ENCODE data around the gene ANKS1B. TPM values are rescaled to one million over a fixed set of nuclear protein-coding genes. Genes with fewer than 3 reads are reported as not detected.
"Not testable (repeated sequence)": the region's sequence is repeated elsewhere in the genome, so short reads cannot be mapped to it uniquely, and the experiment has no call there.

The ANKS1B gene
- total RNA-seq, 4 donors from 2014 or later, result 4.9 to 15.4 (median 9.4) TPM

DNA sequence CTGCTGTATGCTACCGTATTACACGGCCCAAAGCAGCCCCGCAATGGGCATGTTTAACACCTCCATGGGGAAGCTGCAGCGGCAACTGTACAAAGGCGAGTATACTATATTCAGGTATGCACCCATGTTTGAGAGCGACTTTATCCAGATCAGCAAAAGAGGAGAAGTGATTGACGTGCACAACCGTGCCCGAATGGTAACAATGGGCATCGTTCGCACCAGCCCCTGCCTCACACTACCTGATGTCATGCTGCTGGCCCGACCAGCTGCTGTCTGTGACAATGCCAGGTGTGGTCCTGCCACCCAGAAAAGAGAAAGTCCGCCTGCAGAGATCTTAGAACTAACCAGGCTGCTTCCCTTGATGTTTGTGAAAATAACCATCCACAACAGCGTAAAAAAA, 336.6 kb downstream of the ANKS1B start:
- no peak for DNase-seq (ENCODE audit: low spot score in 2 of 2)
- H3K9me3 ChIP-seq, result no peaks in the 10 kb centered on the region
- no peaks in the 10 kb centered on the region for H3K27me3 ChIP-seq
- no peak overlapping the region for H3K4me3 ChIP-seq
- H3K27ac ChIP-seq, result no peak overlapping the region
- H3K4me1 ChIP-seq, result no peaks in the 10 kb centered on the region
- TF ChIP-seq POLR2A (IDR thresholded peaks at IDR 0.05) (no peak), EP300 (IDR thresholded peaks at IDR 0.05) (no peak), POLR2AphosphoS5 (IDR thresholded peaks at IDR 0.05) (no peak)
- TF ChIP-seq, protein P1, sequence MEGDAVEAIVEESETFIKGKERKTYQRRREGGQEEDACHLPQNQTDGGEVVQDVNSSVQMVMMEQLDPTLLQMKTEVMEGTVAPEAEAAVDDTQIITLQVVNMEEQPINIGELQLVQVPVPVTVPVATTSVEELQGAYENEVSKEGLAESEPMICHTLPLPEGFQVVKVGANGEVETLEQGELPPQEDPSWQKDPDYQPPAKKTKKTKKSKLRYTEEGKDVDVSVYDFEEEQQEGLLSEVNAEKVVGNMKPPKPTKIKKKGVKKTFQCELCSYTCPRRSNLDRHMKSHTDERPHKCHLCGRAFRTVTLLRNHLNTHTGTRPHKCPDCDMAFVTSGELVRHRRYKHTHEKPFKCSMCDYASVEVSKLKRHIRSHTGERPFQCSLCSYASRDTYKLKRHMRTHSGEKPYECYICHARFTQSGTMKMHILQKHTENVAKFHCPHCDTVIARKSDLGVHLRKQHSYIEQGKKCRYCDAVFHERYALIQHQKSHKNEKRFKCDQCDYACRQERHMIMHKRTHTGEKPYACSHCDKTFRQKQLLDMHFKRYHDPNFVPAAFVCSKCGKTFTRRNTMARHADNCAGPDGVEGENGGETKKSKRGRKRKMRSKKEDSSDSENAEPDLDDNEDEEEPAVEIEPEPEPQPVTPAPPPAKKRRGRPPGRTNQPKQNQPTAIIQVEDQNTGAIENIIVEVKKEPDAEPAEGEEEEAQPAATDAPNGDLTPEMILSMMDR (IDR thresholded peaks at IDR 0.05), result no peak
- no peaks in the 10 kb centered on the region for H3K36me3 ChIP-seq
- 92% methylated on average over 14 of the region's 14 CpGs for WGBS

DNA sequence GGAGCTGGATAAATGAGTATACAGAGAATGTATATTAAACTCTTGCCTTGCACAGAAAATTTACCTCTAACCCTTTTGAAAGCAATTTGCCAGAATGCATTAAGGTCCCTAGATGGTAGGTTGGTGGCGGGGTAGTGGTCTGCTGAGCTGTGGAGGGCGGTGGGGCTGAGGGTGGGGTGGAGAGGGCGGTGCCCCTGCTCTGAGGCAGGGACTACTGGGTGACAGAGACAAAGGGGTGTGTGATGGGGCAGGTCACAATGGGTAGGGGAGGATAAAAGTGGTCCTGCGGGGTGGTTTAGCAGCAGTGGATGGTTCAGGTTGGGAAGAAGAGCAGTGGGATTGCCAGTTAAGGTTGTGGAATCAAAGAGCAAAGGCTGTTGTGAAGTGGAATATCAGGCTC, 337.3 kb downstream of the ANKS1B start, which contains the start of gene GARIN6:
TSS of gene GARIN6 (plus strand) at position 301 of the 400 bp plus-strand sequence. CDS start 422 bp downstream, outside the sequence.
- H3K9me3 ChIP-seq, result no peaks in the 10 kb centered on the region
- H3K36me3 ChIP-seq, result no peaks in the 10 kb centered on the region
- H3K4me3 ChIP-seq, result no peak within 1 kb of the TSS
- no peak for DNase-seq (ENCODE audit: low spot score in 2 of 2)
- WGBS, result 84% methylated on average over 4 of the region's 4 CpGs
- TF ChIP-seq, protein P1 (IDR thresholded peaks at IDR 0.05), result no peak
- TF ChIP-seq POLR2AphosphoS5 (IDR thresholded peaks at IDR 0.05), result no peak
- no peak for TF ChIP-seq EP300 (IDR thresholded peaks at IDR 0.05)
- TF ChIP-seq POLR2A (IDR thresholded peaks at IDR 0.05), result no peak
- H3K4me1 ChIP-seq, result no peaks in the 10 kb centered on the region
- no peaks in the 10 kb centered on the region for H3K27me3 ChIP-seq
- H3K27ac ChIP-seq, result no peak within 1 kb of the TSS

DNA sequence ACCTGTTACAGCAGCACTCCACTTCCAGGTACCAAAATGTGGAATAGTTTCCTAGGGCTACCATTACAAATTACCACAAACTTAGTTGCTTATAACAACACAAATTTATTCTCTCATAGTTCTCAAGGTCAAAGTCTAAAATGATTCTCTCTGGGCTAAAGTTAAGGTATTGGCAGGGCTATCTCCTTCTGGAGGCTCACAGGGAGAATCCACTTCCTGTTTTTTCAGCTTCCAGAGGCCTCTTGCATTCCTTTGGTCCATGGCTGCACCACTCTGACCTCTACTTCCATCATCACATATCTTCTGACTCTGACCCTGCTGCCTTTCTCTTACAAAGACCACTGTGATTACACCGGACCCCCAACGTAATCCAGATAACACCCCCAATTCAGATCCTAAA, 340.1 kb downstream of the ANKS1B start:
- H3K9me3 ChIP-seq, result no peaks in the 10 kb centered on the region
- no peak for TF ChIP-seq POLR2A (IDR thresholded peaks at IDR 0.05)
- no peak for TF ChIP-seq POLR2AphosphoS5 (IDR thresholded peaks at IDR 0.05)
- TF ChIP-seq EP300 (IDR thresholded peaks at IDR 0.05), result no peak
- TF ChIP-seq, protein P1 (IDR thresholded peaks at IDR 0.05), result no peak
- H3K4me1 ChIP-seq, result no peaks in the 10 kb centered on the region
- no peaks in the 10 kb centered on the region for H3K36me3 ChIP-seq
- no peak for DNase-seq (ENCODE audit: low spot score in 2 of 2)
- H3K27ac ChIP-seq, result no peak overlapping the region
- H3K27me3 ChIP-seq, result no peaks in the 10 kb centered on the region
- no peak overlapping the region for H3K4me3 ChIP-seq
- 93% methylated on average over 2 of the region's 2 CpGs for WGBS

DNA sequence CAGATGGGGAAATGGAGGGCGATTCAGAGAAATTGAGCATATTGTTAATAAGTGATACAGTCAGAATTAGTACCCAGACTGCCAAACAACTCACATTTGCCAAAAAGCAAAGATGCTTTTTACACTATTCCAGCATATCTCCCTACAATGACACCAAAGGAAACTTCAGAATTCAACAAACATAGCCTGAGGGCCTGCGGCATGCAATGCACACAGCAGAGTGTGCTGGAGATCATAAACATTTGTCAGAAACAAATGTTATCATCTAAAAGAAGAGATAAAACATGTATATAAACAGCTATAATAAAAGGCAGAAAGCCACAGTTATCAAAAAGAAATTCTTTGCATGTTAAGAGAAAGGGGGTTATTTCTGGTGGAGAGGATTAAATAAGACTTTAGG, 357.3 kb downstream of the ANKS1B start:
- TF ChIP-seq POLR2AphosphoS5 (IDR thresholded peaks at IDR 0.05) (no peak), POLR2A (IDR thresholded peaks at IDR 0.05) (no peak)
- TF ChIP-seq, protein P1 (IDR thresholded peaks at IDR 0.05), result no peak
- H3K27me3 ChIP-seq, result no peaks in the 10 kb centered on the region
- no peak overlapping the region for H3K4me3 ChIP-seq
- H3K9me3 ChIP-seq, result peaks cover 4% of the 10 kb centered on the region
- WGBS, result 67% methylated on average over 2 of the region's 2 CpGs
- no peaks in the 10 kb centered on the region for H3K36me3 ChIP-seq
- H3K27ac ChIP-seq, result no peak overlapping the region
- no peaks in the 10 kb centered on the region for H3K4me1 ChIP-seq
- DNase-seq (ENCODE audit: low spot score in 2 of 2), result no peak

DNA sequence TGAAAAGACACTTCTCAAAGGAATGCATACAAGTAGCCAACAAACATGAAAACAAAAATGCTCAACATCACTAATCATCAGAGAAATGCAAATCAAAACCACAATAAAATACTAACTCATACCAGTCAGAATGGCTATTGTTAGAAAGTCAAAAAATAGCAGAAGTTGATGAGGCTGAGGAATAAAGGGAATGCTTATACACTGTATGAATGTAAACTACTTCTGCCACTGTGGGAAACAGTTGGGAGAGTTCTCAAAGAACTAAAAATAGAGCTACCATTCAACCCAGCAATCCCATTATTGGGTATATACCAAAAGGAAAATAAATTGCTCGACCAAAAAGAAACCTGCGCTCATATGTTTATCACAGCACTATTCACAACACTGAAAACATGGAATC, 360.1 kb downstream of the ANKS1B start:
- not testable (repeated sequence) for H3K36me3 ChIP-seq; DNase-seq (ENCODE audit: low spot score in 2 of 2); H3K9me3 ChIP-seq; H3K4me1 ChIP-seq; H3K4me3 ChIP-seq; H3K27me3 ChIP-seq; H3K27ac ChIP-seq
- WGBS, result 95% methylated on average over 2 of the region's 2 CpGs

DNA sequence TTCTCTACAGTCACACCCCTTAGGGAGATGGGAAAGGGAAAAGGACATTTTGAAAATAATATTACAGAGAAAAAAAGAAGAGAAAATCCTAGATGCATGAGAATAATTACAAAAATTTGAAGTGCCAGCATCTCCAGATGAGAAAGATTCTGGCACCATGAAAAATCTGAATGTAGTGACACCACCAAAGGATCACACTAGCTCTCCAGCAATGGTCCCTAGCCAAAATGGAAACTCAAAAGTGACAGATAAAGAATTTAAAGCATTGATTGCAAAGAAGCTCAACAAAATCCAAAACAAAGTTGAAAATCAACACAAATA, 364.6 kb downstream of the ANKS1B start:
- Histone ChIP-seq H3K4me1 (no peaks in the 10 kb centered on the region), H3K36me3 (no peaks in the 10 kb centered on the region), H3K27ac (no peak overlapping the region), H3K27me3 (no peaks in the 10 kb centered on the region), H3K9me3 (peaks cover 9% of the 10 kb centered on the region), H3K4me3 (no peak overlapping the region)
- DNase-seq (ENCODE audit: low spot score in 2 of 2), result no peak
- TF ChIP-seq EP300 (IDR thresholded peaks at IDR 0.05), result no peak
- TF ChIP-seq, protein P1 (IDR thresholded peaks at IDR 0.05), result no peak
- no peak for TF ChIP-seq POLR2AphosphoS5 (IDR thresholded peaks at IDR 0.05)
- no peak for TF ChIP-seq POLR2A (IDR thresholded peaks at IDR 0.05)

Data from suprapubic skin (tissue), 4 donors.